GDM1 (cell line): ENCODE measurements around the gene CHD5.
"Not testable (repeated sequence)": the region's sequence is repeated elsewhere in the genome, so short reads cannot be mapped to it uniquely, and the experiment has no call there.

Experiments
- DNase-seq: peaks from one replicate; lab custom pipeline; 2025; lab: John Stamatoyannopoulos, UW

Gene CHD5

GRCh38 chr1:6084781-6085495 lies 95.2 kb downstream of the CHD5 start:
- DNase-seq: no peak

- no peak for DNase-seq
Observed at GRCh38 chr1:6083801-6084446, 96.2 kb downstream of the CHD5 start.

GRCh38 chr1:6083385-6083784 lies 96.7 kb downstream of the CHD5 start:
- no peak for DNase-seq

GRCh38 chr1:6082430-6082971 lies 97.6 kb downstream of the CHD5 start:
- no peak for DNase-seq

GRCh38 chr1:6081901-6082300 lies 98.2 kb downstream of the CHD5 start:
- no peak for DNase-seq

GRCh38 chr1:6080469-6080868 lies 99.7 kb downstream of the CHD5 start:
- DNase-seq: no peak

- DNase-seq: no peak
Observed at GRCh38 chr1:6077919-6078318, 102.2 kb downstream of the CHD5 start.

- no peak for DNase-seq
Observed at GRCh38 chr1:6077506-6077905, 102.6 kb downstream of the CHD5 start.

GRCh38 chr1:6077061-6077460 lies 103.1 kb downstream of the CHD5 start:
- not testable (repeated sequence) for DNase-seq

GRCh38 chr1:6075748-6076147 lies 104.4 kb downstream of the CHD5 start:
- DNase-seq: no peak

GRCh38 chr1:6074192-6074901 lies 105.8 kb downstream of the CHD5 start:
- no peak for DNase-seq

GRCh38 chr1:6073480-6074053 lies 106.6 kb downstream of the CHD5 start:
- DNase-seq: no peak

GRCh38 chr1:6072774-6073479 lies 107.2 kb downstream of the CHD5 start:
- no peak for DNase-seq

GRCh38 chr1:6071219-6071618 lies 108.9 kb downstream of the CHD5 start:
- no peak for DNase-seq

GRCh38 chr1:6070450-6070974 lies 109.6 kb downstream of the CHD5 start:
- DNase-seq: no peak

GRCh38 chr1:6069573-6069972 lies 110.5 kb downstream of the CHD5 start:
- DNase-seq: no peak

GRCh38 chr1:6068932-6069331 lies 111.2 kb downstream of the CHD5 start:
- no peak for DNase-seq

GRCh38 chr1:6068073-6068472 lies 112.0 kb downstream of the CHD5 start:
- no peak for DNase-seq

GRCh38 chr1:6066680-6067079 lies 113.4 kb downstream of the CHD5 start:
- DNase-seq: no peak

- DNase-seq: no peak
Observed at GRCh38 chr1:6065093-6065858, 114.8 kb downstream of the CHD5 start.

GRCh38 chr1:6063532-6064053 lies 116.5 kb downstream of the CHD5 start:
- DNase-seq: not testable (repeated sequence)
